Left ventricle myocardium inferior (tissue), 1 donor: Measurements from ENCODE around the gene APC. TPM values are rescaled to one million over a fixed set of nuclear protein-coding genes. Genes with fewer than 3 reads are reported as not detected.

Experiments
- DNase-seq: peaks from one replicate; pipeline ENCODE4 v3.0.0-alpha.2; 2020
- H3K27ac ChIP-seq: fragments of 200-600 bp; replicated peaks from 2 replicates; pipeline ENCODE4 v1.8.0; 2021
- H3K27me3 ChIP-seq: fragments of 200-600 bp; 2 replicates; pipeline ENCODE4 v1.8.0; 2021; ENCODE audit warnings: low read depth
- H3K36me3 ChIP-seq: fragments of 200-600 bp; 2 replicates; pipeline ENCODE4 v1.8.0; 2021
- H3K4me1 ChIP-seq: fragments of 200-600 bp; 2 replicates; pipeline ENCODE4 v1.8.0; 2021
- H3K4me3 ChIP-seq: fragments of 200-600 bp; 2 replicates; pipeline ENCODE4 v1.8.0; 2021; ENCODE audit warnings: mild to moderate bottlenecking, moderate library complexity
- H3K9me3 ChIP-seq: fragments of 200-600 bp; replicated peaks from 2 replicates; pipeline ENCODE4 v1.8.0; 2021
- CTCF ChIP-seq: fragments of 200-600 bp; IDR thresholded peaks from 2 replicates; pipeline ENCODE4 v1.8.0; 2021; ENCODE audit warnings: antibody characterized with exemption, mild to moderate bottlenecking, borderline replicate concordance
- intact Hi-C: fragments of 100-400 bp; cut with micrococcal nuclease; formaldehyde crosslinking; loops from one replicate; pipeline ENCODE4 v1.11.0; 2022
- total RNA-seq: library from RNA; stranded (reverse); fragmentation: NEBNext Ultra II Directional; extraction: Animal tissue kit (Norgen Biotek cat#: 25700); gene quantifications from one replicate; pipeline ENCODE4 v1.2.1, GENCODE V29; 2021
- donor health status: DM: no; HTN: yes; CAD: no; lungs with severe emphysema.

Gene APC
- total RNA-seq, 1 donor from 2014 or later: 33.4 TPM

DNA sequence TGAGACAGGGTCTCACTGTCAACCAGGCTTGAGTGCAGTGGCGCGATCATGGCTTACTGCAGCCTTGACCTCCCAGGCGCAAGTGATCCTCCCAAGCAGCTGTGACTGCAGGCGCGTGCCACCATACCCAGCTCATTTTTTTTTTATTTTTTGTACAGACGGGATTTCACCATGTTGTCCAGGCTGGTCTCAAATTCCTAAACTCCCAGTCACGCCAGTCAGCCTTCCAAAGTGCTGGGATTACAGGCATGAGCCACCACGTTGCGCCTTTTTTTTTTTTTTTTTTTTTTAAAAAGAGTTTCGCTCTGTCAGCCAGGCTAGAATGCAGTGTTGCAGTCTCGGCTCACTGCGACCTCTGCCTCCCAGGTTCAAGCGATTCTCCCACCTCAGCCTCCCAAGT, 96.3 kb downstream of the APC start:
- H3K4me3 ChIP-seq: no peak overlapping the region
- no peaks in the 10 kb centered on the region for H3K9me3 ChIP-seq
- peaks cover 81% of the 10 kb centered on the region for H3K36me3 ChIP-seq
- TF ChIP-seq CTCF: no peak
- H3K27me3 ChIP-seq: no peaks in the 10 kb centered on the region
- no peak overlapping the region for H3K27ac ChIP-seq
- no peaks in the 10 kb centered on the region for H3K4me1 ChIP-seq
- intact Hi-C loops: no loop called here
- DNase-seq: no peak

- Histone ChIP-seq H3K4me1 (peaks cover 28% of the 10 kb centered on the region), H3K27ac (no peak overlapping the region), H3K9me3 (no peaks in the 10 kb centered on the region), H3K27me3 (no peaks in the 10 kb centered on the region), H3K36me3 (peaks cover 12% of the 10 kb centered on the region), H3K4me3 (no peak overlapping the region)
- intact Hi-C loops: no loop called here
- no peak for TF ChIP-seq CTCF
- DNase-seq: no peak
Observed at GRCh38 chr5:112844489-112844888, 106.8 kb downstream of the APC start.

DNA sequence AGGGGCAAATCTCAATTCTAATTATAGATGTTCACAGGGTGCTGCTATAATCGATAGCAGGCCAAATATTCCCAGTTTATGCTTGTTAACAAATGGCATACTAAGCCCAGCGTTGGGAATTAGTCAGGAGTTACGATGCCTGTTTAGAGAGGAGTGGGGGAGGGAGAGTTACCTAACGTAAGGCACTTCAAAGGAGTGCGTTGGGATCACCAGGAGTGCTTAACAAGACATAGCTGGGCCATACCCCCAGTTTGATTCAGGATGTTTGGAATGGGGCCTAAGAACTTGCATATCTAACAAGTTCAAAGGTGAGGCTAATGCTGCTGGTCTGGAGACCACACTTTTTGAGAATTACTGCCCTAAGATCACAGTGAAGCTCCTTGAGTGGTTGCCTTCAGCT, 108.9 kb downstream of the APC start:
- H3K4me1 ChIP-seq: peaks cover 28% of the 10 kb centered on the region
- H3K4me3 ChIP-seq: no peak overlapping the region
- no peak for TF ChIP-seq CTCF
- H3K9me3 ChIP-seq: no peaks in the 10 kb centered on the region
- no peak overlapping the region for H3K27ac ChIP-seq
- DNase-seq: no peak
- intact Hi-C loops: no loop called here
- H3K36me3 ChIP-seq: no peaks in the 10 kb centered on the region
- no peaks in the 10 kb centered on the region for H3K27me3 ChIP-seq

DNA sequence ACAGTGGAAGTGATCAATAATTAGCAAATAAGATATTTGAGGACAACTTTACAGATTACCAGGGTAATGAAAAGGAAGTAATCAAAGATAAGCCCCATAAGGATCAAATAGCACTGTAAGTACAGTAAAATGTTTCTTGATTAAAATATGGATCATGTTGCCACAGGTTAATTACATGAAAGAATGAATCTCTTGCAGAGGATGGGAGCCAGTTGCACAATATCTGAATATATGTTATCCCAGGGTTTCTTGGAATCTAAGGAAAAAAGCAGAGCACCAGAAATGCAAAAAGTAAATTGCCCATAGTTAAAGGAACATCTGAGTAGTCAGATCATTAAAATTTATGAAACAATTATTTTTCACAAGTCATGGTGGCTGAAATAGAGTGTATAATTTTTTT, 109.6 kb downstream of the APC start:
- peaks cover 28% of the 10 kb centered on the region for H3K4me1 ChIP-seq
- H3K36me3 ChIP-seq: no peaks in the 10 kb centered on the region
- no peak for DNase-seq
- no peak overlapping the region for H3K27ac ChIP-seq
- no peaks in the 10 kb centered on the region for H3K27me3 ChIP-seq
- intact Hi-C loops: no loop called here
- no peak for TF ChIP-seq CTCF
- no peak overlapping the region for H3K4me3 ChIP-seq
- no peaks in the 10 kb centered on the region for H3K9me3 ChIP-seq

GRCh38 chr5:112848116-112848811, 110.6 kb downstream of the APC start:
- Histone ChIP-seq H3K4me3 (no peak overlapping the region), H3K27ac (no peak overlapping the region), H3K36me3 (no peaks in the 10 kb centered on the region), H3K9me3 (no peaks in the 10 kb centered on the region), H3K4me1 (peaks cover 28% of the 10 kb centered on the region), H3K27me3 (no peaks in the 10 kb centered on the region)
- no peak for DNase-seq
- TF ChIP-seq CTCF: peak; percentile 72
- intact Hi-C loops: no loop called here
